H1 (cell line): Measurements from ENCODE around the gene IGF2R.

Experiments used
- EZH2 ChIP-seq: fragments of 200-600 bp; sonication (generic); IDR thresholded peaks from 2 replicates; pipeline ENCODE4 v1.7.1; 2012; ENCODE audit warnings: low read depth, mild to moderate bottlenecking, moderate library complexity, low read length, inconsistent platforms; ENCODE audit not compliant: severe bottlenecking
- GABPA ChIP-seq: IDR thresholded peaks from 2 replicates; pipeline ENCODE4 v1.6.1; 2011; ENCODE audit warnings: mild to moderate bottlenecking, low read length, moderate library complexity, borderline replicate concordance; ENCODE audit not compliant: insufficient read depth
- POLR2AphosphoS5 ChIP-seq: IDR thresholded peaks from 2 replicates; pipeline ENCODE4 v1.6.1; 2011; ENCODE audit warnings: low read depth, low read length
- ZNF274 ChIP-seq: IDR thresholded peaks from 2 replicates; pipeline ENCODE4 v1.7.0; 2012; ENCODE audit warnings: low read length, borderline replicate concordance; ENCODE audit errors: extremely low read depth
- TF ChIP-seq, protein P1 (sequence below), 3 experiments: IDR thresholded peaks; 1 replicate in 2 of 3; 2 replicates in 1 of 3; pipeline versions ENCODE4 v1.5.1 to v1.6.1; 2011; ENCODE audit warnings: low read length in 3 of 3, mild to moderate bottlenecking in 3 of 3, inconsistent platforms in 2 of 3, low read depth in 1 of 3, moderate library complexity in 1 of 3; ENCODE audit not compliant: insufficient read depth in 1 of 3; ENCODE audit errors: control extremely low read depth in 1 of 3
- TF ChIP-seq, protein P2 (sequence below): IDR thresholded peaks from 2 replicates; pipeline ENCODE4 v1.6.1; 2012; ENCODE audit warnings: inconsistent platforms
- TF ChIP-seq, protein P3 (sequence below): IDR thresholded peaks from 2 replicates; pipeline ENCODE4 v1.6.1; 2011; ENCODE audit warnings: low read length, improper control_type of control experiment

DNA sequence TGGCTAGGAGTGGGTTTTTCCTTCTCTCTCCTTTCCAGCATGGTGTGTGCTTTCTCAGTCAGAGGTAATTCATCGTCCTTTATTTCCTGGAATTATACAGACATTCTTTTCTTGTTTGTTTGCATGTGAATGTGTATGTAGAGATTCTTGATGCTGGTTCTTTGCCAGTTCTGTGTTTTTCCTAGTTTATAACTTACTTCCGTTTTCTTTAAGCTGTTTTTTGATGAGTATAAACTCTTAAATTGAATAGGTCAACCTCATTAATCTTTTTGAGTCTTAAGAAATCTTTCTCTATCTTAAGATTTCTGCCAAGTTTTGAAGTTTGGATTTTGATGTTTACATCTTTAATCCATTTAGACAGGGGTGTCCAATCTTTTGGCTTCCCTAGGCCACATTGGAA is 38.7 kb downstream of the IGF2R start:
- TF ChIP-seq, protein P1, sequence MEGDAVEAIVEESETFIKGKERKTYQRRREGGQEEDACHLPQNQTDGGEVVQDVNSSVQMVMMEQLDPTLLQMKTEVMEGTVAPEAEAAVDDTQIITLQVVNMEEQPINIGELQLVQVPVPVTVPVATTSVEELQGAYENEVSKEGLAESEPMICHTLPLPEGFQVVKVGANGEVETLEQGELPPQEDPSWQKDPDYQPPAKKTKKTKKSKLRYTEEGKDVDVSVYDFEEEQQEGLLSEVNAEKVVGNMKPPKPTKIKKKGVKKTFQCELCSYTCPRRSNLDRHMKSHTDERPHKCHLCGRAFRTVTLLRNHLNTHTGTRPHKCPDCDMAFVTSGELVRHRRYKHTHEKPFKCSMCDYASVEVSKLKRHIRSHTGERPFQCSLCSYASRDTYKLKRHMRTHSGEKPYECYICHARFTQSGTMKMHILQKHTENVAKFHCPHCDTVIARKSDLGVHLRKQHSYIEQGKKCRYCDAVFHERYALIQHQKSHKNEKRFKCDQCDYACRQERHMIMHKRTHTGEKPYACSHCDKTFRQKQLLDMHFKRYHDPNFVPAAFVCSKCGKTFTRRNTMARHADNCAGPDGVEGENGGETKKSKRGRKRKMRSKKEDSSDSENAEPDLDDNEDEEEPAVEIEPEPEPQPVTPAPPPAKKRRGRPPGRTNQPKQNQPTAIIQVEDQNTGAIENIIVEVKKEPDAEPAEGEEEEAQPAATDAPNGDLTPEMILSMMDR (IDR thresholded peaks at IDR 0.05; ENCODE audit: control extremely low read depth in 1 of 3, insufficient read depth in 1 of 3, low read depth in 1 of 3, low read length in 3 of 3): no peak
- TF ChIP-seq GABPA (no peak), EZH2 (no peak), POLR2AphosphoS5 (no peak), ZNF274 (no peak)
- TF ChIP-seq, protein P2, sequence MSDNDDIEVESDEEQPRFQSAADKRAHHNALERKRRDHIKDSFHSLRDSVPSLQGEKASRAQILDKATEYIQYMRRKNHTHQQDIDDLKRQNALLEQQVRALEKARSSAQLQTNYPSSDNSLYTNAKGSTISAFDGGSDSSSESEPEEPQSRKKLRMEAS: no peak
- TF ChIP-seq, protein P3, sequence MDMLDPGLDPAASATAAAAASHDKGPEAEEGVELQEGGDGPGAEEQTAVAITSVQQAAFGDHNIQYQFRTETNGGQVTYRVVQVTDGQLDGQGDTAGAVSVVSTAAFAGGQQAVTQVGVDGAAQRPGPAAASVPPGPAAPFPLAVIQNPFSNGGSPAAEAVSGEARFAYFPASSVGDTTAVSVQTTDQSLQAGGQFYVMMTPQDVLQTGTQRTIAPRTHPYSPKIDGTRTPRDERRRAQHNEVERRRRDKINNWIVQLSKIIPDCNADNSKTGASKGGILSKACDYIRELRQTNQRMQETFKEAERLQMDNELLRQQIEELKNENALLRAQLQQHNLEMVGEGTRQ: no peak
